SU-DHL-6 (cell line): ENCODE data around the gene ARHGEF1.

Experiments used
- CTCF ChIP-seq: fragments of 200-600 bp; sonication (generic); IDR thresholded peaks from one replicate; pipeline ENCODE4 v1.5.1; 2017; ENCODE audit warnings: antibody characterized with exemption, mild to moderate bottlenecking, low read length, moderate library complexity; ENCODE audit not compliant: insufficient read depth, poor library complexity, severe bottlenecking
- EZH2phosphoT487 ChIP-seq: fragments of 200-600 bp; sonication (generic), shearing (Covaris generic); conservative IDR thresholded peaks from 2 replicates; pipeline ENCODE4 v1.6.1; 2018; ENCODE audit warnings: mild to moderate bottlenecking, antibody characterized with exemption, low read length, moderate library complexity, mixed read lengths

GRCh38 chr19:41883821-41884733 lies 1.1 kb downstream of the ARHGEF1 start:
- TF ChIP-seq CTCF (no peak), EZH2phosphoT487 (no peak)
